Mesodermal cell (in vitro differentiated cells): Measurements from ENCODE around the gene DLGAP1.
"Not testable (repeated sequence)": the region's sequence is repeated elsewhere in the genome, so short reads cannot be mapped to it uniquely, and the experiment has no call there.

ENCODE experiments used
- H3K27ac ChIP-seq: 2 replicates; pipeline ENCODE4 v1.7.0; 2013; ENCODE audit warnings: mild to moderate bottlenecking, low read depth, low read length, moderate library complexity; ENCODE audit not compliant: severe bottlenecking
- H3K36me3 ChIP-seq: 2 replicates; pipeline ENCODE4 v1.7.1; 2013; ENCODE audit warnings: mild to moderate bottlenecking, low read length, moderate library complexity; ENCODE audit not compliant: control insufficient read depth, insufficient read depth
- H3K4me1 ChIP-seq: one replicate; pipeline ENCODE4 v1.7.1; 2013; ENCODE audit warnings: mild to moderate bottlenecking, low read length; ENCODE audit not compliant: insufficient read depth, control insufficient read depth, poor library complexity, severe bottlenecking
- H3K4me3 ChIP-seq: 2 replicates; pipeline ENCODE4 v1.7.0; 2013; ENCODE audit warnings: low read length, control low read depth, mild to moderate bottlenecking; ENCODE audit not compliant: insufficient read depth, poor library complexity, severe bottlenecking; ENCODE audit errors: extremely low read depth
- H3K9me3 ChIP-seq: 2 replicates; pipeline ENCODE4 v1.7.1; 2013; ENCODE audit warnings: mild to moderate bottlenecking, low read length, moderate library complexity; ENCODE audit not compliant: control insufficient read depth
- WGBS, 2 experiments: methylation state at CpG; one replicate each; pipeline ENCODE4 v1.1.5; 2013; ENCODE audit warnings: missing lambda C conversion rate in 2 of 2; ENCODE audit not compliant: insufficient coverage in 2 of 2; 5-methylcytosine and 5-hydroxymethylcytosine counted together

DLGAP1 gene

GRCh38 chr18:3584897-3585460 lies 870.1 kb downstream of the DLGAP1 start:
- Histone ChIP-seq H3K4me3 (no peak overlapping the region), H3K4me1 (peaks cover 2% of the 10 kb centered on the region), H3K27ac (no peak overlapping the region), H3K36me3 (no peaks in the 10 kb centered on the region), H3K9me3 (no peaks in the 10 kb centered on the region)
- 82 to 89% methylated on average over 5 to 6 of the region's 6 CpGs for WGBS, 2 experiments

GRCh38 chr18:3584266-3584861 lies 870.7 kb downstream of the DLGAP1 start:
- 100% methylated on average over 1 to 2 of the region's 2 CpGs for WGBS, 2 experiments
- no peak overlapping the region for H3K27ac ChIP-seq
- no peak overlapping the region for H3K4me3 ChIP-seq
- no peaks in the 10 kb centered on the region for H3K36me3 ChIP-seq
- peaks cover 8% of the 10 kb centered on the region for H3K4me1 ChIP-seq
- H3K9me3 ChIP-seq: no peaks in the 10 kb centered on the region

- Histone ChIP-seq H3K4me3 (no peak overlapping the region), H3K36me3 (no peaks in the 10 kb centered on the region), H3K9me3 (no peaks in the 10 kb centered on the region), H3K27ac (no peak overlapping the region), H3K4me1 (peaks cover 10% of the 10 kb centered on the region)
- 95 to 100% methylated on average over 3 to 4 of the region's 7 CpGs for WGBS, 2 experiments
These were observed 871.2 kb downstream of the DLGAP1 start for GRCh38 chr18:3583873-3584247.

GRCh38 chr18:3583106-3583872 lies 871.8 kb downstream of the DLGAP1 start:
- H3K27ac ChIP-seq, H3K4me3 ChIP-seq, H3K36me3 ChIP-seq, H3K9me3 ChIP-seq: not testable (repeated sequence)
- 88 to 98% methylated on average over 7 of the region's 7 CpGs for WGBS, 2 experiments
- peaks cover 10% of the 10 kb centered on the region for H3K4me1 ChIP-seq

GRCh38 chr18:3581890-3582289 lies 873.2 kb downstream of the DLGAP1 start:
- H3K4me3 ChIP-seq: no peak overlapping the region
- no peaks in the 10 kb centered on the region for H3K36me3 ChIP-seq
- H3K4me1 ChIP-seq: peaks cover 10% of the 10 kb centered on the region
- H3K27ac ChIP-seq: no peak overlapping the region
- H3K9me3 ChIP-seq: no peaks in the 10 kb centered on the region
- WGBS, 2 experiments: 94 to 97% methylated on average over 12 of the region's 13 CpGs

- H3K36me3 ChIP-seq, H3K27ac ChIP-seq, H3K9me3 ChIP-seq, H3K4me1 ChIP-seq, H3K4me3 ChIP-seq: not testable (repeated sequence)
- WGBS, 2 experiments: 92 to 94% methylated on average over 18 to 19 of the region's 22 CpGs
These were observed 874.5 kb downstream of the DLGAP1 start for GRCh38 chr18:3580523-3581025.

- WGBS, 2 experiments: 100% methylated on average over 1 of the region's 4 CpGs; no CpG with 5 or more reads in 1 of the 2 experiments
- no peaks in the 10 kb centered on the region for H3K36me3 ChIP-seq
- H3K27ac ChIP-seq: peak overlapping the region; percentile 29
- no peaks in the 10 kb centered on the region for H3K9me3 ChIP-seq
- no peak overlapping the region for H3K4me3 ChIP-seq
- H3K4me1 ChIP-seq: peaks cover 8% of the 10 kb centered on the region
These were observed 875.4 kb downstream of the DLGAP1 start for GRCh38 chr18:3579701-3580100.

GRCh38 chr18:3578621-3579020 lies 876.5 kb downstream of the DLGAP1 start:
- no CpG with 5 or more reads among the region's 4 CpGs for WGBS, 2 experiments
- Histone ChIP-seq H3K4me1 (peaks cover 8% of the 10 kb centered on the region), H3K4me3 (no peak overlapping the region), H3K36me3 (no peaks in the 10 kb centered on the region), H3K9me3 (no peaks in the 10 kb centered on the region), H3K27ac (no peak overlapping the region)

GRCh38 chr18:3577281-3577855 lies 877.7 kb downstream of the DLGAP1 start:
- WGBS, 2 experiments: 96 to 98% methylated on average over 3 to 4 of the region's 4 CpGs
- no peaks in the 10 kb centered on the region for H3K36me3 ChIP-seq
- no peak overlapping the region for H3K4me3 ChIP-seq
- H3K27ac ChIP-seq: no peak overlapping the region
- no peaks in the 10 kb centered on the region for H3K9me3 ChIP-seq
- H3K4me1 ChIP-seq: peaks cover 8% of the 10 kb centered on the region

- no CpG with 5 or more reads among the region's 1 CpG for WGBS, 2 experiments
- Histone ChIP-seq H3K4me3 (no peak overlapping the region), H3K9me3 (no peaks in the 10 kb centered on the region), H3K4me1 (no peaks in the 10 kb centered on the region), H3K27ac (no peak overlapping the region), H3K36me3 (no peaks in the 10 kb centered on the region)
These were observed 882.3 kb downstream of the DLGAP1 start for GRCh38 chr18:3572761-3573160.
